Forelimb muscle (tissue), 1 donor: ENCODE data around the gene OPN4. TPM values are rescaled to one million over a fixed set of nuclear protein-coding genes. Genes with fewer than 3 reads are reported as not detected.

Source experiments
- DNase-seq: peaks from one replicate; pipeline ENCODE4 v3.0.0-alpha.2; 2013; ENCODE audit warnings: low read depth
- polyA plus RNA-seq: library from polyadenylated mRNA; unstranded; fragments of 120-200 nt; gene quantifications from one replicate; pipeline ENCODE4 v1.2.1, GENCODE V29; 2013; ENCODE audit not compliant: insufficient read length

OPN4 gene
- polyA plus RNA-seq, 1 donor, result 1.9 TPM

- DNase-seq, result no peak
These were observed 26.7 kb downstream of the OPN4 start for GRCh38 chr10:86681047-86681446.

- DNase-seq, result no peak
These were observed 27.5 kb downstream of the OPN4 start for GRCh38 chr10:86681722-86682386.

GRCh38 chr10:86682675-86683074 lies 28.3 kb downstream of the OPN4 start:
- DNase-seq, result no peak

GRCh38 chr10:86684331-86685097 lies 30.2 kb downstream of the OPN4 start:
- no peak for DNase-seq

- no peak for DNase-seq
These were observed 31.1 kb downstream of the OPN4 start for GRCh38 chr10:86685416-86685815.

GRCh38 chr10:86685893-86686632 lies 31.7 kb downstream of the OPN4 start:
- DNase-seq, result no peak

- no peak for DNase-seq
These were observed 32.6 kb downstream of the OPN4 start for GRCh38 chr10:86686972-86687371.

- no peak for DNase-seq
These were observed 33.4 kb downstream of the OPN4 start for GRCh38 chr10:86687750-86688149.

GRCh38 chr10:86688398-86688921 lies 34.1 kb downstream of the OPN4 start:
- DNase-seq, result no peak

- DNase-seq, result no peak
These were observed 34.8 kb downstream of the OPN4 start for GRCh38 chr10:86689146-86689545.

GRCh38 chr10:86690231-86690630 lies 35.9 kb downstream of the OPN4 start:
- DNase-seq, result no peak

- DNase-seq, result no peak
These were observed 36.3 kb downstream of the OPN4 start for GRCh38 chr10:86690657-86691084.

GRCh38 chr10:86691333-86692022 lies 37.1 kb downstream of the OPN4 start:
- no peak for DNase-seq

GRCh38 chr10:86692023-86692514 lies 37.7 kb downstream of the OPN4 start:
- no peak for DNase-seq

GRCh38 chr10:86692664-86693063 lies 38.3 kb downstream of the OPN4 start:
- no peak for DNase-seq

- DNase-seq, result no peak
These were observed 38.9 kb downstream of the OPN4 start for GRCh38 chr10:86693275-86693674.

GRCh38 chr10:86693721-86694369 lies 39.5 kb downstream of the OPN4 start:
- no peak for DNase-seq

- no peak for DNase-seq
These were observed 44.0 kb downstream of the OPN4 start for GRCh38 chr10:86698207-86698940.

GRCh38 chr10:86699125-86699524 lies 44.8 kb downstream of the OPN4 start:
- no peak for DNase-seq

GRCh38 chr10:86699541-86699940 lies 45.2 kb downstream of the OPN4 start:
- DNase-seq, result no peak
